HCT116 (cell line): ENCODE data around the gene CCDC73.

ENCODE experiments used
- CBX3 ChIP-seq: IDR thresholded peaks from 2 replicates; pipeline ENCODE4 v1.6.1; 2012; ENCODE audit warnings: low read depth
- ELF1 ChIP-seq: IDR thresholded peaks from 2 replicates; pipeline ENCODE4 v1.6.1; 2012; ENCODE audit warnings: low read depth, borderline replicate concordance
- EZH2 ChIP-seq: fragments of 200-600 bp; sonication (generic); IDR thresholded peaks from 2 replicates; pipeline ENCODE4 v1.6.1; 2017; ENCODE audit warnings: antibody characterized with exemption, mixed run types
- POLR2A ChIP-seq: IDR thresholded peaks from 2 replicates; pipeline ENCODE4 v1.7.0; 2011; ENCODE audit warnings: borderline replicate concordance; ENCODE audit not compliant: insufficient read depth, insufficient read length; ENCODE audit errors: extremely low read depth
- RAD21 ChIP-seq: IDR thresholded peaks from 2 replicates; pipeline ENCODE4 v1.6.1; 2012; ENCODE audit warnings: low read depth, mild to moderate bottlenecking
- SP1 ChIP-seq: IDR thresholded peaks from 2 replicates; pipeline ENCODE4 v1.6.1; 2012; ENCODE audit warnings: low read depth
- TF ChIP-seq, protein P1 (sequence below), 3 experiments: fragments of 200-600 bp in 1 of 3; sonication (generic) in 1 of 3; IDR thresholded peaks in 2 of 3; conservative IDR thresholded peaks in 1 of 3; 2 replicates each; pipeline ENCODE4 v1.5.1; 2012 to 2017; ENCODE audit warnings: low read depth in 2 of 3, low read length in 2 of 3, antibody characterized with exemption in 1 of 3, borderline replicate concordance in 1 of 3, control low read depth in 1 of 3, mild to moderate bottlenecking in 1 of 3, mixed read lengths in 1 of 3, mixed run types in 1 of 3, moderate library complexity in 1 of 3; ENCODE audit not compliant: insufficient read depth in 1 of 3
- TF ChIP-seq, protein P2 (sequence below): IDR thresholded peaks from 2 replicates; pipeline ENCODE4 v1.6.1; 2011; ENCODE audit warnings: mild to moderate bottlenecking, low read length, moderate library complexity; ENCODE audit not compliant: insufficient replicate concordance; ENCODE audit errors: extremely low read depth

DNA sequence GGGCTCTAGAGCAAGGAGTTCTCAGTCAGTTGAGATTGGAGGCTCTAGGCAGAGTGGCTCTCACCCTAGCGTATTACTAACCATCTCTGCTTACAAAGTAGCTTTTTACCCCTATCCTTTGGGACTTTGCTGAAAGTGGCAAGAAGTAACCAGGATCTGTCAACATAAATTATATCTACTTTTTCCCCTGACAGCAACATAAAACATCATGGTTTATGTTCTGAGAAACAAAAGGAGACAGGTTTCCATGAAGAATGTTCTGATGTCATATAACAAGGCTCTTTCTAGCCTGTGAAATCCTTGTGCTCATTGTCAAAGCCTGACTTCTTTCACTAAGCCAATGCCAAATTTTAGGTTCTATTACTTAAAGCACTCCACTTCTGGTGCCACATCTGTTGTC lies 218.0 kb downstream of the CCDC73 start:
- TF ChIP-seq, protein P1, sequence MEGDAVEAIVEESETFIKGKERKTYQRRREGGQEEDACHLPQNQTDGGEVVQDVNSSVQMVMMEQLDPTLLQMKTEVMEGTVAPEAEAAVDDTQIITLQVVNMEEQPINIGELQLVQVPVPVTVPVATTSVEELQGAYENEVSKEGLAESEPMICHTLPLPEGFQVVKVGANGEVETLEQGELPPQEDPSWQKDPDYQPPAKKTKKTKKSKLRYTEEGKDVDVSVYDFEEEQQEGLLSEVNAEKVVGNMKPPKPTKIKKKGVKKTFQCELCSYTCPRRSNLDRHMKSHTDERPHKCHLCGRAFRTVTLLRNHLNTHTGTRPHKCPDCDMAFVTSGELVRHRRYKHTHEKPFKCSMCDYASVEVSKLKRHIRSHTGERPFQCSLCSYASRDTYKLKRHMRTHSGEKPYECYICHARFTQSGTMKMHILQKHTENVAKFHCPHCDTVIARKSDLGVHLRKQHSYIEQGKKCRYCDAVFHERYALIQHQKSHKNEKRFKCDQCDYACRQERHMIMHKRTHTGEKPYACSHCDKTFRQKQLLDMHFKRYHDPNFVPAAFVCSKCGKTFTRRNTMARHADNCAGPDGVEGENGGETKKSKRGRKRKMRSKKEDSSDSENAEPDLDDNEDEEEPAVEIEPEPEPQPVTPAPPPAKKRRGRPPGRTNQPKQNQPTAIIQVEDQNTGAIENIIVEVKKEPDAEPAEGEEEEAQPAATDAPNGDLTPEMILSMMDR (IDR thresholded peaks at IDR 0.05 in 2 of 3, conservative IDR thresholded peaks at IDR 0.05 in 1 of 3; ENCODE audit: borderline replicate concordance in 1 of 3, insufficient read depth in 1 of 3, low read depth in 2 of 3, low read length in 2 of 3): no peak
- TF ChIP-seq ELF1: no peak
- no peak for TF ChIP-seq POLR2A
- TF ChIP-seq, protein P2, sequence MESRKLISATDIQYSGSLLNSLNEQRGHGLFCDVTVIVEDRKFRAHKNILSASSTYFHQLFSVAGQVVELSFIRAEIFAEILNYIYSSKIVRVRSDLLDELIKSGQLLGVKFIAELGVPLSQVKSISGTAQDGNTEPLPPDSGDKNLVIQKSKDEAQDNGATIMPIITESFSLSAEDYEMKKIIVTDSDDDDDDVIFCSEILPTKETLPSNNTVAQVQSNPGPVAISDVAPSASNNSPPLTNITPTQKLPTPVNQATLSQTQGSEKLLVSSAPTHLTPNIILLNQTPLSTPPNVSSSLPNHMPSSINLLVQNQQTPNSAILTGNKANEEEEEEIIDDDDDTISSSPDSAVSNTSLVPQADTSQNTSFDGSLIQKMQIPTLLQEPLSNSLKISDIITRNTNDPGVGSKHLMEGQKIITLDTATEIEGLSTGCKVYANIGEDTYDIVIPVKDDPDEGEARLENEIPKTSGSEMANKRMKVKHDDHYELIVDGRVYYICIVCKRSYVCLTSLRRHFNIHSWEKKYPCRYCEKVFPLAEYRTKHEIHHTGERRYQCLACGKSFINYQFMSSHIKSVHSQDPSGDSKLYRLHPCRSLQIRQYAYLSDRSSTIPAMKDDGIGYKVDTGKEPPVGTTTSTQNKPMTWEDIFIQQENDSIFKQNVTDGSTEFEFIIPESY: no peak
- TF ChIP-seq RAD21: no peak
- TF ChIP-seq CBX3: no peak
- TF ChIP-seq SP1: no peak
- no peak for TF ChIP-seq EZH2
